Right lobe of liver (tissue), 4 donors: ENCODE data around the gene CARMIL1.

Source experiments
- CTCF ChIP-seq, 4 donors: fragments of 200-600 bp in 3 of 4; fragments of 450-650 bp in 1 of 4; IDR thresholded peaks; one replicate each; pipeline versions ENCODE4 v1.5.1 to v1.8.0; 2016 to 2022; ENCODE audit warnings: antibody characterized with exemption in 4 of 4, mild to moderate bottlenecking in 2 of 4
- POLR2A ChIP-seq: fragments of 450-650 bp; IDR thresholded peaks from one replicate; pipeline ENCODE4 v1.6.1; 2017; ENCODE audit warnings: antibody characterized with exemption, mild to moderate bottlenecking
- donor health status: DM: no; HTN: no; CAD: no.
- donor health status: DM: no; HTN: no; CAD: no.
- donor health status: DM: no; HTN: yes; CAD: no.

GRCh38 chr6:25553502-25553901 is 274.3 kb downstream of the CARMIL1 start:
- no peak for TF ChIP-seq CTCF (IDR thresholded peaks at IDR 0.05)
- no peak for TF ChIP-seq POLR2A
